Skeletal muscle satellite cell (primary cell): ENCODE results near the gene STING1.
"Not testable (repeated sequence)": the region's sequence is repeated elsewhere in the genome, so short reads cannot be mapped to it uniquely, and the experiment has no call there.

Experiments
- H3K27me3 ChIP-seq: 2 replicates; pipeline ENCODE4 v1.7.0; 2013; ENCODE audit warnings: low read length; ENCODE audit not compliant: control insufficient read depth, insufficient read depth
- H3K36me3 ChIP-seq: 2 replicates; pipeline ENCODE4 v1.7.0; 2013; ENCODE audit warnings: mild to moderate bottlenecking, control low read depth, low read length; ENCODE audit not compliant: insufficient read depth
- H3K4me1 ChIP-seq: 2 replicates; pipeline ENCODE4 v1.7.0; 2013; ENCODE audit warnings: low read length; ENCODE audit not compliant: control insufficient read depth, insufficient read depth
- H3K4me2 ChIP-seq: 2 replicates; pipeline ENCODE4 v1.7.0; 2013; ENCODE audit warnings: mild to moderate bottlenecking, low read length
- H3K4me3 ChIP-seq: 2 replicates; pipeline ENCODE4 v1.7.0; 2013; ENCODE audit warnings: low read length
- H3K9ac ChIP-seq: 2 replicates; pipeline ENCODE4 v1.7.0; 2013; ENCODE audit warnings: mild to moderate bottlenecking, low read depth, low read length, moderate library complexity
- H3K9me3 ChIP-seq: replicated peaks from 2 replicates; pipeline ENCODE4 v1.7.0; 2013; ENCODE audit warnings: mild to moderate bottlenecking, control low read depth, low read length

The STING1 gene

GRCh38 chr5:139523635-139524445, 41.3 kb upstream of the STING1 start:
- Histone ChIP-seq H3K36me3 (no peaks in the 10 kb centered on the region), H3K4me1 (no peaks in the 10 kb centered on the region), H3K9ac (no peak overlapping the region), H3K27me3 (no peaks in the 10 kb centered on the region), H3K4me2 (no peak overlapping the region), H3K4me3 (no peak overlapping the region), H3K9me3 (no peaks in the 10 kb centered on the region)

GRCh38 chr5:139517683-139518564, 35.4 kb upstream of the STING1 start:
- Histone ChIP-seq H3K4me3 (peak overlapping the region; percentile 80), H3K4me2 (peak overlapping the region; percentile 99), H3K9me3 (no peaks in the 10 kb centered on the region), H3K27me3 (no peaks in the 10 kb centered on the region), H3K9ac (peak overlapping the region; percentile 89), H3K4me1 (peaks cover 4% of the 10 kb centered on the region), H3K36me3 (no peaks in the 10 kb centered on the region)

DNA sequence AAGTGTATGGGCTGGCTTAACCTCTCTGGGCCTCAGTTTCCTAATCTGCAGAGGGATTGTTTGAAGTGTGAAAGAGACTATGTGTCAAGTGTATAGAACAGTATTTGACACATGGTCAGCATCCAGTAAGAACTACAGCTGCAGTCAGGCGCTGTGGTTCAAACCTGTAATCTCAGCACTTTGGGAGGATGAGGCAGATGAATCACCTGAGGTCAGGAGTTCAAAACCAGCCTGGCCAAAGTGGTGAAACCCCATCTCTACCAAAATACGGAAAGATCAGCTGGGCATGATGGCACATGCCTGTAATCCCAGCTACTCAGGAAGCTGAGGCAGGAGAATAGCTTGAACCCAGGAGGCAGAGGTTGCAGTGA, 31.9 kb upstream of the STING1 start:
- H3K4me3 ChIP-seq: no peak overlapping the region
- no peaks in the 10 kb centered on the region for H3K27me3 ChIP-seq
- no peaks in the 10 kb centered on the region for H3K9me3 ChIP-seq
- no peaks in the 10 kb centered on the region for H3K36me3 ChIP-seq
- peaks cover 4% of the 10 kb centered on the region for H3K4me1 ChIP-seq
- no peak overlapping the region for H3K4me2 ChIP-seq
- no peak overlapping the region for H3K9ac ChIP-seq

GRCh38 chr5:139513852-139514485, 31.4 kb upstream of the STING1 start:
- Histone ChIP-seq H3K36me3 (no peaks in the 10 kb centered on the region), H3K4me1 (peaks cover 4% of the 10 kb centered on the region)

GRCh38 chr5:139513434-139513833, 30.9 kb upstream of the STING1 start:
- not testable (repeated sequence) for H3K9ac ChIP-seq, H3K9me3 ChIP-seq, H3K36me3 ChIP-seq, H3K27me3 ChIP-seq, H3K4me3 ChIP-seq, H3K4me2 ChIP-seq, H3K4me1 ChIP-seq

More at GRCh38 chr5:139513852-139514485, 31.4 kb upstream of the STING1 start:
- H3K27me3 ChIP-seq: no peaks in the 10 kb centered on the region
- H3K4me2 ChIP-seq: no peak overlapping the region
- no peak overlapping the region for H3K4me3 ChIP-seq
- no peaks in the 10 kb centered on the region for H3K9me3 ChIP-seq
- H3K9ac ChIP-seq: no peak overlapping the region

GRCh38 chr5:139512786-139513390, 30.3 kb upstream of the STING1 start:
- Histone ChIP-seq H3K4me1 (peaks cover 4% of the 10 kb centered on the region), H3K4me3 (no peak overlapping the region), H3K9ac (no peak overlapping the region), H3K9me3 (no peaks in the 10 kb centered on the region), H3K4me2 (no peak overlapping the region), H3K36me3 (no peaks in the 10 kb centered on the region), H3K27me3 (no peaks in the 10 kb centered on the region)

DNA sequence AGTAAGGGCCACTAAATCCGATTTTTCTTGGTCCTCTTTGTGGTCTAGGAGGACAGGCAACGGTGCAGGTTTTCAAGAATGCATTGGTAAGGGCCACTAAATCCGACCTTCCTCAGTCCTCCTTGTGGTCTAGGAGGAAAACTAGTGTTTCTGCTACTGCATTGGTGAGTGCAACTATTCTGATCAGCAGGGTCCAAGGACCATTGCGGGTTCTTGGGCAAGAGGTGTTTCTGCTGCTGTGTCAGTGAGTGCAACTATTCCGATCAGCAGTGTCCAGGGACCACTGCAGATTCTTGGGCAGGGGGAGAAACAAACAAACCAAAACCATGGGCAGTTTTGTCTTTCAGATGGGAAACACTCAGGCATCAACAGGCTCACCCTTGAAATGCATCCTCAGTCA, 22.2 kb upstream of the STING1 start:
- not testable (repeated sequence) for H3K36me3 ChIP-seq, H3K9me3 ChIP-seq, H3K4me2 ChIP-seq, H3K27me3 ChIP-seq, H3K4me1 ChIP-seq, H3K4me3 ChIP-seq, H3K9ac ChIP-seq

GRCh38 chr5:139503879-139504278, 21.3 kb upstream of the STING1 start:
- not testable (repeated sequence) for H3K9me3 ChIP-seq, H3K27me3 ChIP-seq

DNA sequence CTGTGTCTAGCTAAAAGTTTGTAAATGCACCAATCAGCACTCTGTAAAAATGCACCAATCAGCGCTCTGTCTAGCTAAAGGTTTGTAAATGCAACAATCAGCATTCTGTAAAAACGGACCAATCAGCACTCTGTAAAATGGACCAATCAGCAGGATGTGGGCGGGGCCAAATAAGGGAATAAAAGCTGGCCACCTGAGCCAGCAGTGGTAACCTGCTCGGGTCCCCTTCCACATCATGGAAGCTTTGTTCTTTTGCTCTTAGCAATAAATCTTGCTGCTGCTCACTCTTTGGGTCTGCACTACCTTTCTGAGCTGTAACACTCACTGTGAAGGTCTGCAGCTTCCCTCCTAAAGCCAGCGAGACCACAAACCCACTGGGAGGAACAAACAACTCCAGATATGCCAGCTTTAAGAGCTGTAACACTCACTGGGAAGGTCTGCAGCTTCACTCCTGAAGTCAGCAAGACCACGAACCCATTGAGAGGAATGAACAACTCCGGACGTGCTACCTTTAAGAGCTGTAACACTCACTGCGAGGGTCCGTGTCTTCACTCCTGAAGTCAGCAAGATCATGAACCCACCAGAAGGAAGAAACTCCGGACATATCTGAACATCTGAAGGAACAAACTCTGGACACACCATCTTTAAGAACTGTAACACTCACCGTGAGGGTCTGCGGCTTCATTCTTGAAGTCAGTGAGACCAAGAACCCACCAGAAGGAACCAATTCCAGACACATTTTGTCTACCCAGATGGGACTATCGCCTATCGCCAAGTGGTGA, 20.7 kb upstream of the STING1 start:
- not testable (repeated sequence) for H3K9me3 ChIP-seq, H3K4me3 ChIP-seq, H3K27me3 ChIP-seq, H3K4me2 ChIP-seq, H3K4me1 ChIP-seq, H3K9ac ChIP-seq, H3K36me3 ChIP-seq

More at GRCh38 chr5:139503879-139504278, 21.3 kb upstream of the STING1 start:
- not testable (repeated sequence) for H3K36me3 ChIP-seq, H3K4me3 ChIP-seq, H3K4me1 ChIP-seq, H3K9ac ChIP-seq
- H3K4me2 ChIP-seq: peak overlapping the region; percentile 35

- Histone ChIP-seq H3K9ac (no peak overlapping the region), H3K4me2 (no peak overlapping the region), H3K9me3 (no peaks in the 10 kb centered on the region), H3K27me3 (no peaks in the 10 kb centered on the region), H3K36me3 (no peaks in the 10 kb centered on the region), H3K4me3 (no peak overlapping the region), H3K4me1 (peaks cover 3% of the 10 kb centered on the region)
Observed at GRCh38 chr5:139501381-139501780, 18.8 kb upstream of the STING1 start.
